GM21367 (cell line): Measurements from ENCODE around the gene ZCCHC3.
"Not testable (repeated sequence)": the region's sequence is repeated elsewhere in the genome, so short reads cannot be mapped to it uniquely, and the experiment has no call there.

ENCODE experiments used
- ATAC-seq: cut with Tn5 transposase; IDR thresholded peaks from one replicate; pipeline ENCODE4 v1.9.1; 2021; ENCODE audit not compliant: unreplicated experiment

ZCCHC3 gene, protein sequence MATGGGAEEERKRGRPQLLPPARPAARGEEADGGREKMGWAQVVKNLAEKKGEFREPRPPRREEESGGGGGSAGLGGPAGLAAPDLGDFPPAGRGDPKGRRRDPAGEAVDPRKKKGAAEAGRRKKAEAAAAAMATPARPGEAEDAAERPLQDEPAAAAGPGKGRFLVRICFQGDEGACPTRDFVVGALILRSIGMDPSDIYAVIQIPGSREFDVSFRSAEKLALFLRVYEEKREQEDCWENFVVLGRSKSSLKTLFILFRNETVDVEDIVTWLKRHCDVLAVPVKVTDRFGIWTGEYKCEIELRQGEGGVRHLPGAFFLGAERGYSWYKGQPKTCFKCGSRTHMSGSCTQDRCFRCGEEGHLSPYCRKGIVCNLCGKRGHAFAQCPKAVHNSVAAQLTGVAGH

DNA sequence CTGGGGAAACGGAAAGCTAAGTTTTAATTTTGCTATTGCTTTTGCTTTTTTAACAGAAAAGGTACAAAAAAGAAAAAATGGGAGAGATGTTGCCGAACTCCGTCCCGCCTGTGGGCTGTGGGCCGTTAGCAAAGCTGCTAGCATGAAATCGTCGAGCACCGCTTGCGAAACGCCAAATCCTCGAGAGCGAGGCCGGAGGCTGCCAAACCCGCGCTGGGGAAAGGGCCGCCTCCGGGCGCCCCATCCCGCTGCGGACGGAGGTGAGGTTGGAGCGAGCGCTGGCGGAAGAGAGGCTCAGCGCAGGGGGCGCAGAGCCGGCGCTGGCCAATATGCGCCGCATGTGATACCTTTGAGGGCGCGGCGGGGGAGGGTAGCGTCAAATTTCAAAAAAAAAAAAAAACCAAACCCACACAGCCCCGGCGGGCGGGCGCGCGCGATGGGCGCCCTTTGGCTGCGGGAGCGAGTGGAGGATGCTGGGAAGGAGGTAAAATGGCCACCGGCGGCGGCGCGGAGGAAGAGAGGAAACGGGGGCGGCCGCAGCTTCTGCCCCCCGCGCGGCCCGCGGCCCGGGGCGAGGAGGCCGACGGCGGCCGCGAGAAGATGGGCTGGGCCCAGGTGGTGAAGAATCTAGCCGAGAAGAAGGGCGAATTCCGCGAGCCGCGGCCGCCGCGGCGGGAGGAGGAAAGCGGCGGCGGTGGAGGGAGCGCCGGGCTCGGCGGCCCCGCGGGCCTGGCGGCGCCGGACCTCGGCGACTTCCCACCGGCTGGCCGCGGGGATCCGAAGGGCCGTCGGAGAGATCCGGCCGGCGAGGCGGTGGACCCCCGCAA is at the start of gene ZCCHC3:
TSS of gene ZCCHC3 (plus strand) at position 473 of the 827 bp plus-strand sequence. CDS start at position 490, 17 bp downstream.
- peak; percentile 75 for ATAC-seq

- no peak for ATAC-seq
Observed at GRCh38 chr20:251354-251753, 46.0 kb upstream of the ZCCHC3 start.

DNA sequence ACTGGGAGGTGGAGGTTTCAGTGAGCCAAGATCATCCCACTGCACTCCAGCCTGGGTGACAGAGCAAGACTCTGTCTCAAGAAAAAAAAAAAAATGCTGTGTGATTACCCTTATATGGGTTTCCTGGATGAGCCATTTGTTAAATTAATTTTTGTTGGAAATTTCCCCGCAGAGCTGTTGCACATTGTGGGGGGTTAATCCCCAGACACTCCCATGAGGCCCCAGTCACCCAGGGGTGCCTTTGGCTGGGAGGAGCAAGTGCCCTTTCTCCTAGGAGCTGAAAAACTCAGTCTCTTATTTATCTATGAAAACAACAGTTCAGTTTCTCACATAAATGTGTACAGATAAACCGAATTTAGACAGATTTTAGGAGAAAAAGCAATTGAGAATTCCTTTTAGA is 44.6 kb upstream of the ZCCHC3 start:
- ATAC-seq: no peak

DNA sequence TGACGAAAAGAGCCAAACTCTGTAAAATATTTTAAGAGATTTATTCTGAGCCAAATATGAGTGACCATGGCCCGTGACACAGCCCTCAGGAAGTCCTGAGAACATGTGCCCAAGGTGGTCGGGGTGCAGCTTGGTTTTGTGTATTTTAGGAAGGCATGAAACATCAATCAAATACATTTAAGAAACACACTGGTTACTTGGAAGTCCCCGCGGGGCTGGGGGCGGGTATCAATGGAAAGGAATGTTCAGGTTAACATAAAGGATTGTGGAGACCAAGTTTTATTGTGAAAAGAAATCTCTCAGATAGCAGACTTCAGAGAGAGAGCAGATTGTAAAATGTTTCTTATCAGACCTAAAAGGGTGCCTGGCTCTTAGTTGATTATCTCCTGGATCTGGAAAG is 43.9 kb upstream of the ZCCHC3 start:
- ATAC-seq: not testable (repeated sequence)

DNA sequence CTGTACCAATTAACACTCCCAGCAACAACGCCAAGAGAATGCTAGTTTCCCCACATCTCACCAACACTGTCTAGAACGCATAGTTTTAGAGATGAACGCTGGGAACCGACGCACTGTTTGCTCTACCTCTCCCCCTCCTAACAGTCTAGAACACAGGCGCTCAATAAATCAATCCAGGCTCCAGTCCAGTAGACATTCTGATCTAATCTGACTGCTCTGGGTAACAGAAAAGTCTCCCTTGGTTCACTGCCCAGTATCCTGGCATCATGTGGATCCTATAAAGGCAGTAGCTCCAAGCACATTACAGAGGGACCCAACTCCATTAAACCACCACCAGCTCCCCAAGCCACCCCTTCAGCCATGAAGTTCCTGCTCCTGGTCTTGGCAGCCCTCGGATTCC is 40.0 kb upstream of the ZCCHC3 start, which contains the start of gene DEFB132:
TSS of gene DEFB132 (plus strand) at position 306 of the 400 bp plus-strand sequence. CDS start at position 361, 55 bp downstream.
- ATAC-seq: no peak

- no peak for ATAC-seq
Observed at GRCh38 chr20:258269-258858, 39.0 kb upstream of the ZCCHC3 start.

DNA sequence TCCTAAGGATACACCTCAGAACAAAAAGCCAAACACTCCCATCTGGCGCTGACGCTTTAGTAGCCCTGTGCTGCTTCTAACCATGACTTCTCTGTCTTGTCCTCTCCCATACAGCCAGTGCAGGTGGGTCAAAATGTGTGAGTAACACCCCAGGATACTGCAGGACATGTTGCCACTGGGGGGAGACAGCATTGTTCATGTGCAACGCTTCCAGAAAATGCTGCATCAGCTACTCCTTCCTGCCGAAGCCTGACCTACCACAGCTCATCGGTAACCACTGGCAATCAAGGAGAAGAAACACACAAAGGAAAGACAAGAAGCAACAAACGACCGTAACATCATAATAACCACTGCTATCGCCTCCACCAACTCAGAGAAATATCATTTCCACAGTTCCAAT is 38.4 kb upstream of the ZCCHC3 start:
- ATAC-seq: no peak

- ATAC-seq: no peak
Observed at GRCh38 chr20:259981-260380, 37.4 kb upstream of the ZCCHC3 start.

DNA sequence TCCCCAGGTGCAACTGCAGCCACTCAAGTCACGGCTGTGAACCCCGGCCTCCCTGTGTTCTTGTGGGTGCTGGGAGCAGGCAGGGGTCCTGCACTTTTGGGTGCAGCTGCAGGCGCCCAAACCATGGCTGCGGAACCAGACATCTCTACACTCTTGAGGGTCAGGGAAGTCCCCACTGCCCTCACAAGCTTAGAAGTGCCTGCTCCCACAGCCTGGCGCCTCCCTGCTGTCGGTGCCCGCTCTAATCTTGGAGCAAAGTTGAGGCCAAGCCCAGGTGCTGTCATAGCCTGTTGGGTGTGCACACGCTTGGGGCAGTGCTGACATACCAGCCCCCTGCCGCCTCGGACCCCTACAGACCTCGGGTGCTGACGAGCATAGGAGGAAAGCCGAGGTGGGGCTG is 33.7 kb upstream of the ZCCHC3 start:
- ATAC-seq: no peak

- ATAC-seq: peak; percentile 72
Observed at GRCh38 chr20:266596-267562, 30.5 kb upstream of the ZCCHC3 start.

DNA sequence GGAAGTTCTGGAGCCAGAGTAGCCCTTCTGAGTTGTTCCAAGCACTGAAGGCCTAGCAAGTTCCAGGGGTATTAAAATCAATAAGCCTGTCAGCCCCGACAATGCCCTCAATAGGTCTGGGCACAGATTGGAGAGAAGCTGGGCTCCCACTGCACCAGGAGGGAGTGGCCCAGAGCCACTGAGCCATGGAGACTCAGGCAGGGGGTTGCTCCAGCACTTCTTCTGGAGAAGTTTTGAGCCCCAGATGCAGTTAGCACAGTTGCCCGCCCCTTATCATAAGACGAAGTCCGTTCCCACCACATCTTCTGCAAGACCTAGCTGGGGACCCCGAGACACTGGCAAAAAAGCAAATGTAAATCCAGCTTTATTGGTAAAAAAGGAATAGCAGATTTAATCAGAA is 26.9 kb upstream of the ZCCHC3 start:
- no peak for ATAC-seq

DNA sequence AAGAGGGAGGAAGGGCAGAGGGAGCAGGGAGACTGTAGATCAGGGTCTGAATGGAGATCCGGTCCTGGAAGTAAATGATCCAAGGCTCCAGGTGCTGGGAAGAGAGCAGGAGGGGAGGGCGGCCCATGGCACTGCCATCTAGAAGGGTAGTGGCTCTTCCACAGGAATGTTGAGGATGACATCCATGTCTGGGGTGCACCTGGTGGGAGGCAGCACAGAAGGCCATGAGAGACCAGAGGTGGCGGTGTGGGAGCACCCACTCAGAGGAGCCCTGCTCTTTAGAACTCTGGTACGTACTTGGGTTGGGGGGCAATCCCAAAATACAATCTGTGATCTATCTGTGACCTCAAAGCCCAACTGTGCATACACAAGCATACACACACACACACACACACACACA is 26.3 kb upstream of the ZCCHC3 start:
- ATAC-seq: no peak

GRCh38 chr20:271528-271927 is 25.8 kb upstream of the ZCCHC3 start:
- ATAC-seq: no peak

DNA sequence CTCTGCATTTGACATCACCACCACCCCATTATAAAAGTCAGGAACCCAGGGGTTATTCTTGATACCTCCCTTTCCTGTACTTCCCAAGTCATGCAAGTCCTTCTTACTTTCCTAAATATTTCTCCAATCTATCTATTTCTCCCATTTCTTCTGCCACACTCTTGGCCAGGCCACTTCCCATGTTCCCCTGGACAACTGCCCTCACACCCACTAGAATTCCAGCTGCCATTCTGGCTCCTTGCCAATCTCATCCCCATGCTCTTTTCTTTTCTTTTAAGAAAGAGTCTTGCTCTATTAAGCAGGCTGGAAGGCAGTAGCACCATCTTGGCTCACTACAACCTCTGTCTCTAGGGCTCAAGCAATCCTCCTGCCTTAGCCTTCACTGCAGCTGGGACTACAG is 24.7 kb upstream of the ZCCHC3 start:
- ATAC-seq: no peak

GRCh38 chr20:273884-274283 is 23.5 kb upstream of the ZCCHC3 start:
- no peak for ATAC-seq

- ATAC-seq: no peak
Observed at GRCh38 chr20:275791-276190, 21.6 kb upstream of the ZCCHC3 start.

DNA sequence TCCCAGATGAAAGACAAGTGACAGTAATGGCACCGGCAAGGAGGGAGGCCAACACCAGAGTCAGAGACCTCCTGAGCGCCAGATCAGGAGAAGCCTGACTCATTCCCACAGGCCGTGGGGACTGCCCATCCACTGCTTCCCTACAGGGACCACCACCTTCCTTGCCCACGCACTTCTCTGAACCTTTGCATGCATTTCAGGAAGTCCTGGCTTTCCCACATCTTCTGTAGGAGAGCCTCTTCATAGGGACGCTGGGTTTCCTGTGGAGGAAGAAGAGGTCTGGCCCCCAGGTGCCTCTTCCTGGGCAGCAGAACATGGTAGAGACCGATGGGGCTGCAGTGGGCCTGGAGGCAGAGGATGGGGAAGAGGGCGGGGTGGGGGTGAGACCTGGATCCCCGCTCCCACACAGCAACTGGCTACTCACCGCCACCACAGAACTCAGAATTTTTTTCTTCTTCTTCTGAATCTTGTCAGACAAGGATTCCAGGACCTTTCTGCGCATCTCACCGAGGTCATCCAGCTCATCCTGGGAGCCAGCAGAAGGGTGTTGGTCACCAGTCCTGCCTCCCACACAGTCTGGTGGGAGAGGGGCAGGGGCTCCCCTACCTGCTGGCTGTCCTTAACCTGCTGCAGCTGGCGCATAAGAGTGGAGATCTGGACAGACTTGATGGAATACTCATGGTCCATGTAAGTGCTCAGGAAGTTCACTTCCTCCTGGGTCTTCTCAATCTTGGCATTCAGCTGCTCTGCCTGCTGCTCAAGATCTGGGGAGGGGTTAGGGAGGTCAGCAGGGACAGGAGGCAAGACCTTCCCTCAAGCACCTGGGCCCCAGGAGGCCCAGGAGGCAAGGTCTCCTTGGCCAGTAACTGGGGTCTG is 20.5 kb upstream of the ZCCHC3 start:
- ATAC-seq: no peak

DNA sequence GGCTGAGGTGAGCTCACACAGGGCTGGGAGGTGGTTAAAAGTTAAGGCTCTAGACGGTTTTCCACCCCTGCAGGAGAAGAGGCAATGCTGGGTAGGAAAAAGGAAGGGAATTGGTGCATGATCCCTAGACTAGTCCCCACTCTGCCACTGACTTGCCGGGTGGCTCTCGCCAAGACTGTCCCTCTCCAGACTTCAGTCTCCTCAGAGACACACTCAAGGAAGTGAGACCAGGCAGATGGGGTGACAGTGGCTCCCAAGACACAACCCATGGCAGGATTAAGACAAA is 19.9 kb upstream of the ZCCHC3 start:
- no peak for ATAC-seq

- no peak for ATAC-seq
Observed at GRCh38 chr20:278181-278580, 19.2 kb upstream of the ZCCHC3 start.
